K562 (cell line): ENCODE results near the gene HPS3. TPM values are rescaled to one million over a fixed set of nuclear protein-coding genes. Genes with fewer than 3 reads are reported as not detected.
A peak's percentile ranks its signal among the peaks of the same experiment; 100 is the strongest.

Experiments used
- CSDE1 ChIP-seq, 2 experiments: fragments of 450-650 bp; IDR thresholded peaks; 2 replicates each; pipeline ENCODE4 v1.6.1; 2016; ENCODE audit warnings: mild to moderate bottlenecking in 1 of 2
- DACH1 ChIP-seq: fragments of 450-650 bp; IDR thresholded peaks from 2 replicates; pipeline ENCODE4 v1.6.1; 2018; ENCODE audit not compliant: partially characterized antibody
- EGR1 ChIP-seq: fragments of 450-650 bp; conservative IDR thresholded peaks from 2 replicates; pipeline ENCODE4 v1.6.1; 2017; ENCODE audit warnings: mild to moderate bottlenecking
- FOXJ3 ChIP-seq: sonication (generic); formaldehyde crosslinking; IDR thresholded peaks from 2 replicates; pipeline ENCODE4 v1.4.0; 2020; ENCODE audit warnings: mild to moderate bottlenecking, missing genetic modification reagents
- HDAC1 ChIP-seq, 2 experiments: fragments of 450-650 bp; IDR thresholded peaks; 2 replicates each; pipeline ENCODE4 v1.6.1; 2016 to 2017; ENCODE audit warnings: inconsistent platforms in 1 of 2, mild to moderate bottlenecking in 1 of 2, moderate library complexity in 1 of 2
- HOXB6 ChIP-seq: fragments of 250-450 bp; sonication (Bioruptor Pico); IDR thresholded peaks from 2 replicates; pipeline ENCODE4 v1.5.1; 2022; ENCODE audit warnings: mild to moderate bottlenecking, borderline replicate concordance
- NFIC ChIP-seq: fragments of 450-650 bp; IDR thresholded peaks from 2 replicates; pipeline ENCODE4 v1.6.1; 2017; ENCODE audit warnings: mild to moderate bottlenecking, inconsistent platforms
- PTBP1 ChIP-seq: fragments of 200-400 bp; formaldehyde crosslinking; IDR thresholded peaks from 2 replicates; pipeline ENCODE4 v1.6.1; 2017; ENCODE audit warnings: low read depth, low read length
- RB1 ChIP-seq: fragments of 450-650 bp; IDR thresholded peaks from 2 replicates; pipeline ENCODE4 v1.6.1; 2017; ENCODE audit warnings: low read depth, mild to moderate bottlenecking
- RBM39 ChIP-seq: fragments of 200-400 bp; formaldehyde crosslinking; optimal IDR thresholded peaks from 2 replicates; pipeline ENCODE3; 2018; ENCODE audit warnings: low read depth, low read length
- SMARCE1 ChIP-seq: fragments of 450-650 bp; IDR thresholded peaks from 2 replicates; pipeline ENCODE4 v1.7.1; 2016; ENCODE audit warnings: mild to moderate bottlenecking
- SNRNP70 ChIP-seq: fragments of 200-400 bp; formaldehyde crosslinking; optimal IDR thresholded peaks from 2 replicates; pipeline ENCODE3; 2017; ENCODE audit warnings: low read depth, low read length
- STAG1 ChIP-seq: sonication (generic); formaldehyde crosslinking; IDR thresholded peaks from 2 replicates; pipeline ENCODE4 v1.5.0; 2020; ENCODE audit warnings: missing genetic modification reagents, borderline replicate concordance
- STAT5A ChIP-seq: IDR thresholded peaks from 2 replicates; pipeline ENCODE4 v1.6.1; 2012; ENCODE audit warnings: low read length, inconsistent platforms, borderline replicate concordance
- THAP7 ChIP-seq: fragments of 250-450 bp; sonication (Bioruptor Pico); IDR thresholded peaks from 2 replicates; pipeline ENCODE4 v1.5.0; 2021
- ZFP1 ChIP-seq: fragments of 450-650 bp; formaldehyde crosslinking; IDR thresholded peaks from 2 replicates; pipeline ENCODE4 v1.4.0; 2020; ENCODE audit warnings: mild to moderate bottlenecking, mixed read lengths
- ZKSCAN8 ChIP-seq: fragments of 200-800 bp; sonication (Bioruptor generic); IDR thresholded peaks from 2 replicates; pipeline ENCODE4 v1.6.1; 2016; ENCODE audit warnings: missing genetic modification characterization, missing compliant biosample characterization
- ZNF146 ChIP-seq: IDR thresholded peaks from one replicate; pipeline ENCODE4 v1.6.1; 2018; ENCODE audit warnings: missing compliant biosample characterization; ENCODE audit not compliant: unreplicated experiment
- ZNF165 ChIP-seq: fragments of 250-450 bp; sonication (Bioruptor Pico); IDR thresholded peaks from 2 replicates; pipeline ENCODE4 v1.4.0; 2020; ENCODE audit warnings: borderline replicate concordance
- ZNF232 ChIP-seq: sonication (generic); formaldehyde crosslinking; IDR thresholded peaks from 2 replicates; pipeline ENCODE4 v1.8.0; 2022; ENCODE audit warnings: mild to moderate bottlenecking, missing genetic modification reagents
- ZNF551 ChIP-seq: fragments of 250-450 bp; sonication (Bioruptor Pico); IDR thresholded peaks from 2 replicates; pipeline ENCODE4 v1.5.0; 2021; ENCODE audit warnings: mild to moderate bottlenecking, moderate library complexity
- polyA plus RNA-seq, 8 experiments: library from polyadenylated mRNA; depleted of rRNA in 4 of 8; stranded (reverse) in 5 of 8; unstranded in 3 of 8; fragments of >200 nt; fragmentation: Nextera tagmentation in 2 of 8; fragmentation: Illumina TruSeq in 1 of 8; extraction: Ambion mirVana in 2 of 8; extraction: Trizol in 1 of 8; gene quantifications; 2 replicates each; pipeline versions ENCODE4 v1.2.1 to v1.2.3, GENCODE V29; 2011 to 2014; ENCODE audit warnings: inconsistent platforms in 1 of 8, missing spikeins in 1 of 8
- total RNA-seq, 7 experiments: library from RNA; depleted of rRNA in 6 of 7; stranded (reverse); fragments of >200 nt in 6 of 7; fragmentation: Illumina TruSeq in 2 of 7; extraction: Trizol in 2 of 7; gene quantifications; 2 replicates each; pipeline versions ENCODE4 v1.2.1 to v1.2.3, GENCODE V29; 2011 to 2021; ENCODE audit warnings: low replicate concordance in 1 of 7
- TF ChIP-seq, protein P1 (sequence below), 2 experiments: fragments of 450-650 bp; conservative IDR thresholded peaks; 2 replicates each; pipeline ENCODE4 v1.6.1; 2017; ENCODE audit warnings: mild to moderate bottlenecking in 2 of 2, moderate library complexity in 2 of 2
- TF ChIP-seq, protein P2 (sequence below): sonication (generic); formaldehyde crosslinking; IDR thresholded peaks from 2 replicates; pipeline ENCODE4 v1.8.1; 2023; ENCODE audit warnings: mild to moderate bottlenecking, missing genetic modification reagents
- TF ChIP-seq, protein P3 (sequence below): fragments of 250-450 bp; sonication (Bioruptor Pico); IDR thresholded peaks from 2 replicates; pipeline ENCODE4 v1.8.0; 2022; ENCODE audit warnings: moderate library complexity, mild to moderate bottlenecking, inconsistent platforms
- TF ChIP-seq, protein P4 (sequence below): fragments of 450-650 bp; IDR thresholded peaks from 2 replicates; pipeline ENCODE4 v1.7.0; 2016; ENCODE audit warnings: borderline replicate concordance

The HPS3 gene
- total and polyA plus RNA-seq, 9 of the 15 experiments (the other 6 are each of a cell fraction or from before 2014, with no cell fraction given), result 1.2 to 11.3 (median 7.6) TPM

GRCh38 chr3:149180057-149180573, 50.7 kb downstream of the HPS3 start (continued):
- TF ChIP-seq NFIC (peak; percentile 73), ZKSCAN8 (CRISPR knock-in tag) (peak; percentile 84; the same call in 1 of the 2 replicates), RB1 (no peak), SNRNP70 (no peak), EGR1 (peak; percentile 85), DACH1 (no peak), FOXJ3 (CRISPR knock-in tag) (no peak), PTBP1 (no peak), STAT5A (0 out of 2 replicates have a peak, but pooled peaks have one; percentile 7), THAP7 (CRISPR knock-in tag) (no peak), SMARCE1 (peak; percentile 93), HDAC1 (IDR thresholded peaks at IDR 0.05) (peak in 1 of 2 experiments; percentile 86; a peak in 2 of 4 replicates), ZNF232 (CRISPR knock-in tag) (no peak), CSDE1 (IDR thresholded peaks at IDR 0.05) (no peak), ZNF146 (CRISPR knock-in tag) (no peak), ZNF551 (CRISPR knock-in tag) (no peak), ZFP1 (CRISPR knock-in tag) (peak; percentile 43; the same call in 1 of the 2 replicates), HOXB6 (CRISPR knock-in tag) (no peak), STAG1 (CRISPR knock-in tag) (no peak), RBM39 (no peak), ZNF165 (no peak)
- TF ChIP-seq, protein P1, sequence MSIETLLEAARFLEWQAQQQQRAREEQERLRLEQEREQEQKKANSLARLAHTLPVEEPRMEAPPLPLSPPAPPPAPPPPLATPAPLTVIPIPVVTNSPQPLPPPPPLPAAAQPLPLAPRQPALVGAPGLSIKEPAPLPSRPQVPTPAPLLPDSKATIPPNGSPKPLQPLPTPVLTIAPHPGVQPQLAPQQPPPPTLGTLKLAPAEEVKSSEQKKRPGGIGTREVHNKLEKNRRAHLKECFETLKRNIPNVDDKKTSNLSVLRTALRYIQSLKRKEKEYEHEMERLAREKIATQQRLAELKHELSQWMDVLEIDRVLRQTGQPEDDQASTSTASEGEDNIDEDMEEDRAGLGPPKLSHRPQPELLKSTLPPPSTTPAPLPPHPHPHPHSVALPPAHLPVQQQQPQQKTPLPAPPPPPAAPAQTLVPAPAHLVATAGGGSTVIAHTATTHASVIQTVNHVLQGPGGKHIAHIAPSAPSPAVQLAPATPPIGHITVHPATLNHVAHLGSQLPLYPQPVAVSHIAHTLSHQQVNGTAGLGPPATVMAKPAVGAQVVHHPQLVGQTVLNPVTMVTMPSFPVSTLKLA (conservative IDR thresholded peaks at IDR 0.05), result peak; percentile 79 to 88; a peak in 3 of 4 replicates
- TF ChIP-seq, protein P2, sequence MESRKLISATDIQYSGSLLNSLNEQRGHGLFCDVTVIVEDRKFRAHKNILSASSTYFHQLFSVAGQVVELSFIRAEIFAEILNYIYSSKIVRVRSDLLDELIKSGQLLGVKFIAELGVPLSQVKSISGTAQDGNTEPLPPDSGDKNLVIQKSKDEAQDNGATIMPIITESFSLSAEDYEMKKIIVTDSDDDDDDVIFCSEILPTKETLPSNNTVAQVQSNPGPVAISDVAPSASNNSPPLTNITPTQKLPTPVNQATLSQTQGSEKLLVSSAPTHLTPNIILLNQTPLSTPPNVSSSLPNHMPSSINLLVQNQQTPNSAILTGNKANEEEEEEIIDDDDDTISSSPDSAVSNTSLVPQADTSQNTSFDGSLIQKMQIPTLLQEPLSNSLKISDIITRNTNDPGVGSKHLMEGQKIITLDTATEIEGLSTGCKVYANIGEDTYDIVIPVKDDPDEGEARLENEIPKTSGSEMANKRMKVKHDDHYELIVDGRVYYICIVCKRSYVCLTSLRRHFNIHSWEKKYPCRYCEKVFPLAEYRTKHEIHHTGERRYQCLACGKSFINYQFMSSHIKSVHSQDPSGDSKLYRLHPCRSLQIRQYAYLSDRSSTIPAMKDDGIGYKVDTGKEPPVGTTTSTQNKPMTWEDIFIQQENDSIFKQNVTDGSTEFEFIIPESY (CRISPR knock-in tag), result no peak
- TF ChIP-seq, protein P3, sequence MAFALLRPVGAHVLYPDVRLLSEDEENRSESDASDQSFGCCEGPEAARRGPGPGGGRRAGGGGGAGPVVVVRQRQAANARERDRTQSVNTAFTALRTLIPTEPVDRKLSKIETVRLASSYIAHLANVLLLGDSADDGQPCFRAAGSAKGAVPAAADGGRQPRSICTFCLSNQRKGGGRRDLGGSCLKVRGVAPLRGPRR, result no peak
- TF ChIP-seq, protein P4, sequence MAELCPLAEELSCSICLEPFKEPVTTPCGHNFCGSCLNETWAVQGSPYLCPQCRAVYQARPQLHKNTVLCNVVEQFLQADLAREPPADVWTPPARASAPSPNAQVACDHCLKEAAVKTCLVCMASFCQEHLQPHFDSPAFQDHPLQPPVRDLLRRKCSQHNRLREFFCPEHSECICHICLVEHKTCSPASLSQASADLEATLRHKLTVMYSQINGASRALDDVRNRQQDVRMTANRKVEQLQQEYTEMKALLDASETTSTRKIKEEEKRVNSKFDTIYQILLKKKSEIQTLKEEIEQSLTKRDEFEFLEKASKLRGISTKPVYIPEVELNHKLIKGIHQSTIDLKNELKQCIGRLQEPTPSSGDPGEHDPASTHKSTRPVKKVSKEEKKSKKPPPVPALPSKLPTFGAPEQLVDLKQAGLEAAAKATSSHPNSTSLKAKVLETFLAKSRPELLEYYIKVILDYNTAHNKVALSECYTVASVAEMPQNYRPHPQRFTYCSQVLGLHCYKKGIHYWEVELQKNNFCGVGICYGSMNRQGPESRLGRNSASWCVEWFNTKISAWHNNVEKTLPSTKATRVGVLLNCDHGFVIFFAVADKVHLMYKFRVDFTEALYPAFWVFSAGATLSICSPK, result no peak
